Cardiac muscle cell (in vitro differentiated cells and primary cell): ENCODE data around the gene STX18. TPM values are rescaled to one million over a fixed set of nuclear protein-coding genes. Genes with fewer than 3 reads are reported as not detected.

Source experiments
- DNase-seq, 2 donors: peaks; one replicate each; pipeline versions ENCODE4 v3.0.0 to v3.0.0-alpha.2; 2010 to 2017; ENCODE audit warnings: low read depth in 1 of 2, low spot score in 1 of 2
- H3K27ac ChIP-seq: fragments of 200-600 bp; sonication (generic); 2 replicates; pipeline ENCODE4 v1.5.1; 2016
- H3K27me3 ChIP-seq: fragments of 200-600 bp; sonication (generic); 2 replicates; pipeline ENCODE4 v1.6.0; 2016; ENCODE audit warnings: control low read depth
- H3K36me3 ChIP-seq: fragments of 200-600 bp; sonication (generic); 2 replicates; pipeline ENCODE4 v1.5.1; 2016; ENCODE audit warnings: control low read depth
- H3K4me1 ChIP-seq: fragments of 200-600 bp; sonication (generic); 2 replicates; pipeline ENCODE4 v1.8.1; 2017; ENCODE audit warnings: low read depth, mild to moderate bottlenecking, mixed run types
- H3K4me3 ChIP-seq: fragments of 200-600 bp; sonication (generic); 2 replicates; pipeline ENCODE4 v1.5.1; 2016; ENCODE audit warnings: mild to moderate bottlenecking
- H3K9me3 ChIP-seq: fragments of 200-600 bp; sonication (generic); 2 replicates; pipeline ENCODE4 v1.5.1; 2017; ENCODE audit warnings: low read depth, mild to moderate bottlenecking, control low read depth
- polyA plus RNA-seq: library from polyadenylated mRNA; unstranded; fragments of >200 nt; fragmentation: Nextera tagmentation; extraction: Ambion mirVana; gene quantifications from 2 replicates; pipeline ENCODE4 v1.2.1, GENCODE V29; 2016
- total RNA-seq: library from RNA; depleted of rRNA; stranded (reverse); fragments of >200 nt; gene quantifications from 2 replicates; pipeline ENCODE4 v1.2.3, GENCODE V29; 2016
- TF ChIP-seq, protein P1 (sequence below): IDR thresholded peaks from 2 replicates; pipeline ENCODE4 v1.5.1; 2012; ENCODE audit warnings: low read depth, mild to moderate bottlenecking, low read length

The STX18 gene
- total RNA-seq: 50.1 and 63.3 TPM in 2 replicates
- 29.8 and 36.6 TPM in 2 replicates for polyA plus RNA-seq

DNA sequence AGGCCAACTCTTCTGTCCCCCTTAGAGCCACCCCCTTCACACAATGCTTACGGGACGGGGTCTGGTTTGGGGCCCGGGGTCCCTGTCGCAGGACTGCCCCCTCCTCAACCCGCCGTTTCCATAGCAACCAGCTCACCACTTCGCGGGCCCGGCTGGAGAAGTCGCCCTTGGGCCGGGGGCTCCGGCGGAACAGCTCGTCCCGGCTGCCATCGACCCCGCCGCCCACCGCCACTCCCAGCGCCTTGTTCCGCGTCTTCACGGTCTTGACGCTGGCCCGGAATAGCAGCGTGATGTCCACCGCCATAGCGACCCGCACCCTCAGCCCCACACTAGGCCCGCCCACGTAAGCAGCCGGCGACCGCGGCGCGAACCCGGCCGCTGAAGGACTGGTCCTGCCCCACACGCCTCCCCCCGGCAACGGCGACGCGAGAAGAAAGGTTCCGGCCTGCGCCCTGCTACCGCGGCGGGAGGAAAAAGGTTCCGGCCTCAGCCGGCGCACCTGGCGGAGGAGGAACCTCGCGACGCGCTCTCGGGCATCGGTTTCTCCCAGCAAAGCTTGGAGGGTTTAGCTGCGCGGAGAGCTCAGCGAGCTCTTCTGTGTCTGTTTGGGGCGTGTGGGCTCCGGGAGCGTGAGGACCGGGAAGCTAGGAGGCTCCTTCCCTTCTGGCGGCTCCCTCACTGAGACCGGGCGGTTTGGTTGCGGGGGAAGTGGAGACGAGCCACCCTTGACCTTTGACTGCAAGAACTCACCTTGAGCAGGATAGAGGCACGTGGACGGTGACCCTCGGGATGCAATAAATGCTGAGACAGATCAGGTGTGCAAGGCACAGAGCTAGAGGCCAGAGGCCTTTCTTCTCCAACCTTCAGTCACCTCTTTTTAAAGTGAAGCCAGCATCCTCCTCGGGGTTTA, at the start of gene STX18:
Gene STX18 (minus strand): TSS at position 388 of the 910 bp plus-strand sequence. CDS start 84 bp downstream, at position 304.
- peak within 1 kb of the TSS; percentile 59 for H3K27ac ChIP-seq
- DNase-seq: peak; percentile 93
- no peaks in the 10 kb centered on the region for H3K9me3 ChIP-seq
- H3K4me3 ChIP-seq: peak within 1 kb of the TSS; percentile 57
- no peaks in the 10 kb centered on the region for H3K27me3 ChIP-seq
- peaks cover 3% of the 10 kb centered on the region for H3K36me3 ChIP-seq
- H3K4me1 ChIP-seq: peaks cover 13% of the 10 kb centered on the region
- TF ChIP-seq, protein P1, sequence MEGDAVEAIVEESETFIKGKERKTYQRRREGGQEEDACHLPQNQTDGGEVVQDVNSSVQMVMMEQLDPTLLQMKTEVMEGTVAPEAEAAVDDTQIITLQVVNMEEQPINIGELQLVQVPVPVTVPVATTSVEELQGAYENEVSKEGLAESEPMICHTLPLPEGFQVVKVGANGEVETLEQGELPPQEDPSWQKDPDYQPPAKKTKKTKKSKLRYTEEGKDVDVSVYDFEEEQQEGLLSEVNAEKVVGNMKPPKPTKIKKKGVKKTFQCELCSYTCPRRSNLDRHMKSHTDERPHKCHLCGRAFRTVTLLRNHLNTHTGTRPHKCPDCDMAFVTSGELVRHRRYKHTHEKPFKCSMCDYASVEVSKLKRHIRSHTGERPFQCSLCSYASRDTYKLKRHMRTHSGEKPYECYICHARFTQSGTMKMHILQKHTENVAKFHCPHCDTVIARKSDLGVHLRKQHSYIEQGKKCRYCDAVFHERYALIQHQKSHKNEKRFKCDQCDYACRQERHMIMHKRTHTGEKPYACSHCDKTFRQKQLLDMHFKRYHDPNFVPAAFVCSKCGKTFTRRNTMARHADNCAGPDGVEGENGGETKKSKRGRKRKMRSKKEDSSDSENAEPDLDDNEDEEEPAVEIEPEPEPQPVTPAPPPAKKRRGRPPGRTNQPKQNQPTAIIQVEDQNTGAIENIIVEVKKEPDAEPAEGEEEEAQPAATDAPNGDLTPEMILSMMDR: no peak

DNA sequence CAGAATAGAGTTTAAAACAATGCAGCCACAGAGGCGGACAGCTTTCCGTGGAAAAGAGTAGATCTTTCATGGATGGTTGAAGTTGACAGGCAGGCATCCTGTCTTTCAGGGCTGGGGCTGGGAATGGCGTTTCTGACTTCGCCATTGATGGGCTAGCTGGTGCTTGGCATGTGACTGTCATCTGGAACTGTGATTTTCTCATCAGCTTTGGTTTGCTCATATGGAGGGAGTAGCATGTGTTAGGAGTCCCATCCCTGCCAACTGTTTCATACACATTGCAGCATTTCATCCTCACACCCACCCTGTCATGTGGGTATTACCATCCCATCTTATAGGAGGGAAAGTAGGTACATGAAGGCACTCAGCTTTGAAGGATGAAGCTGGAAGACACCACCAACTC, 49.2 kb upstream of the STX18 start:
- TF ChIP-seq, protein P1: no peak
- Histone ChIP-seq H3K4me3 (no peak overlapping the region), H3K27ac (no peak overlapping the region), H3K4me1 (no peaks in the 10 kb centered on the region), H3K36me3 (no peaks in the 10 kb centered on the region), H3K27me3 (no peaks in the 10 kb centered on the region), H3K9me3 (no peaks in the 10 kb centered on the region)
- no peak for DNase-seq

DNA sequence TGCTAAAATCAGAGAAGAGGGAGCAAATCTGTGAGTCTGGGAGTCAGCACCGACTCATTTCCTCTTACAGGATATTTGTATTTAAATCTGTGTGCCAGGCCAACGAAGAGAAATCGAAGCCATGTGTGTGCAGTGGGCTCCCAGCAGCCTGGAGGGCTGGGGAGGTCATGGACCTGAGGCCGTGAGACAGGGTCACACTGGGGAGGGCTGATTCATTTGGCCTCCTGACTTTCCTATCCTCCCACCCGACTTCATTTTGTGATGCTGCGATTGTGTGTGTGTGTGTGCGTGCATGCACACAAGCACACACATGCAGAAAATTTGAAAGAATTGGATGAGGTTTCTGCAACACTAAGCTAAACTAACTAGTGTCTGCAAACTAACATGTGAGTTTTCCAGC, 48.7 kb upstream of the STX18 start:
- H3K4me1 ChIP-seq: no peaks in the 10 kb centered on the region
- no peaks in the 10 kb centered on the region for H3K9me3 ChIP-seq
- H3K27me3 ChIP-seq: no peaks in the 10 kb centered on the region
- TF ChIP-seq, protein P1: no peak
- no peak overlapping the region for H3K4me3 ChIP-seq
- H3K36me3 ChIP-seq: no peaks in the 10 kb centered on the region
- no peak for DNase-seq
- H3K27ac ChIP-seq: no peak overlapping the region

DNA sequence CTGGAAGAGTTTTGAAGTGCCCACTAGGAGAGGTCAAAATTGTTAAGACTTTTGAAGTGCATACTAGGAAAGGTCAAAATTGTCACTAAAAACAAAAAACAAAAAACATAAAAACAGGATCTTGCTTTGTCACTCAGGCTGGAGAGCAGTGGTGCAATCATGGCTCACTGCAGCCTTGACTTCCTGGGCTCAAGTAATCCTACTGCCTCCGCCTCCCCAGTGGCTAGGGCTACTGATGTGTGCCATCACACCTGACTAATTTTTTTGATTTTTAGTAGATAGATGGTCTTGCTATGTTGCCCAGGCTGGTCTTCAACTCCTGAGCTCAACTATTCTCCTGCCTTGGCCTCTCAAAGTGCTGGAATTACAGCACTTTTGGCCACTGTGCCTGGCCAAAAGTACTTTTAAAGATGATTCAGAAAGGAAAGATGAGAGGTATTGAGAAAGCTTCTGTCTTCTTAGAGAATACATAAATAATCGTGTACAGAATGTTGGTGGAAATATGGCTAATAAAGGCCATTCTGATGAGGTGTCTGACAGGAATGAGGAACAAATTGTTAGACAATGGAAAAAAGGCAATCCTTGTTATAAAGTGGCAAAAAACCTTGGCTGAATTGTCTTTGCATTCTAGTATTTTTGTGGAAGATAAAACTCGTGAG, 43.3 kb upstream of the STX18 start:
- Histone ChIP-seq H3K4me1 (no peaks in the 10 kb centered on the region), H3K27ac (no peak overlapping the region), H3K9me3 (no peaks in the 10 kb centered on the region), H3K36me3 (no peaks in the 10 kb centered on the region), H3K4me3 (no peak overlapping the region), H3K27me3 (no peaks in the 10 kb centered on the region)
- peak in 1 of 2 donors; percentile 34 for DNase-seq
- TF ChIP-seq, protein P1: no peak

DNA sequence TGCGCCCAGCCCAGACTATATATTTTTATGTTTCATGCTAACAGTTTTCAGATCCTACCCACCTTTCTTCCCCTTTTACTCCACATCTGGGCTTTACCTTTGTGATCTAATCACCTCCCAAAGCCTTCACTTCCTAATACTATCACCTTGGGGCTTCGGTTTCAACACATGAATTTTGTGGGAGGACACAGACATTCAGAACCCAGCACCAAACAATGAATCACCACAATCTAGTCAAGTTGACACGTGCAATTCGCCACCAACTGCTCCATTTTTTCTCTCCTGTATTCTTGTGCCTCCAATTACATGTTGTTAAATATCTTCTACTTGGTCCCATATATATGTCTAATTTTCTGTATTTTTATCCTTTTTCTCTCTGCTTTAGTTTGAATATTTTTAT, 41.8 kb upstream of the STX18 start:
- H3K9me3 ChIP-seq: no peaks in the 10 kb centered on the region
- H3K27me3 ChIP-seq: no peaks in the 10 kb centered on the region
- TF ChIP-seq, protein P1: no peak
- H3K27ac ChIP-seq: no peak overlapping the region
- no peak overlapping the region for H3K4me3 ChIP-seq
- no peaks in the 10 kb centered on the region for H3K4me1 ChIP-seq
- H3K36me3 ChIP-seq: no peaks in the 10 kb centered on the region
- DNase-seq: no peak
